ENCODE measurements around the gene PYM1.

PYM1 gene

DNA sequence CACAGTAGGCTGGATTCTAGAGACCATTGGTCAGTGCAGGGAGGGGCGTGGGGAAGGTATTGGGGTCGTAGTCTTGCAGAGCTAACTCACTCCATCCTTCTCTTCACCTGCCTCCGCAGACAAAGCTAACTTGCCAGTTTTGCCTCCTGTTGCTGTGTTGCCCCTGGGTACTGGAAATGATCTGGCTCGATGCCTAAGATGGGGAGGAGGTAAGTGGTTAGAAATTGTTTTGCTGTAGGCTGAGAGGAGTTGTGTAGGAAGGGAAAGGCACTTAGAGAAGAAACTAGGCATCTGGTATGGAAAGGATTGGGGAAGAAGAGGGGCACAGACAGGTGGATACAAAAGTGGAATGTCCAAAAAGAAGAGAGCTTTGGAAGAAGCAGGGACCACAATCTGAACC lies 14.4 kb upstream of the PYM1 start:
- TF ChIP-seq POU2F2 (IDR thresholded peaks at IDR 0.05; ENCODE audit: low read depth, low read length) (no peak), SPI1 (IDR thresholded peaks at IDR 0.05; ENCODE audit: low read depth, low read length) (no peak)
- DNase-seq (ENCODE audit: insufficient read length, low spot score) (no peak), FAIRE-seq (no peak)

DNA sequence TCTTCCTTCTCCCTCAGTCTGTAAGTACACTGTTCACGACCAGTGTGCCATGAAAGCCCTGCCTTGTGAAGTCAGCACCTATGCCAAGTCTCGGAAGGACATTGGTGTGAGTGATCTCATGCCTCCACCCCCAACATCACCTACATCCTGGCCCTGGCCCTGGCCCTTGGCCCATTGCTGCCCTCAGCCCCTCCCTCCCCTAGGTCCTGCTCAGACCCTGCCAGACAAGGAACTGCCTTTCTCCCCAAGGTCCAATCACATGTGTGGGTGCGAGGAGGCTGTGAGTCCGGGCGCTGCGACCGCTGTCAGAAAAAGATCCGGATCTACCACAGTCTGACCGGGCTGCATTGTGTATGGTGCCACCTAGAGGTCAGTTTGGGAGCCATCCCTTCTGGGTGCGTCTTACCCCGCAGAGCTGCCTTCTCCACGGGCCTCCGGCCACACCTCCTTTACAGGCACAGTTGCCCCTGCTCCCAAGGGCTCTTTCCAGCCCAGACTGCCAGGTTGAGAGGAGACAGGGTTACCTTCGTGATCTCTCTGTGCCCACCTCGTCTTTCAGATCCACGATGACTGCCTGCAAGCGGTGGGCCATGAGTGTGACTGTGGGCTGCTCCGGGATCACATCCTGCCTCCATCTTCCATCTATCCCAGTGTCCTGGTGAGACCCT lies 12.5 kb upstream of the PYM1 start:
- no peak for TF ChIP-seq SPI1 (IDR thresholded peaks at IDR 0.05; ENCODE audit: low read depth, low read length)
- no peak for TF ChIP-seq POLR2A (IDR thresholded peaks at IDR 0.05; ENCODE audit: low read depth, low read length)
- TF ChIP-seq POLR2AphosphoS5 (IDR thresholded peaks at IDR 0.05; ENCODE audit: low read depth, low read length): no peak
- no peak for TF ChIP-seq PAX5 (IDR thresholded peaks at IDR 0.05; ENCODE audit: insufficient read depth, low read length, severe bottlenecking)
- no peak for TF ChIP-seq POU2F2 (IDR thresholded peaks at IDR 0.05; ENCODE audit: low read depth, low read length)
- TF ChIP-seq TAF1 (IDR thresholded peaks at IDR 0.05; ENCODE audit: low read depth, low read length): no peak
- FAIRE-seq: peak; percentile 96
- DNase-seq (ENCODE audit: insufficient read length, low spot score): peak; percentile 70

DNA sequence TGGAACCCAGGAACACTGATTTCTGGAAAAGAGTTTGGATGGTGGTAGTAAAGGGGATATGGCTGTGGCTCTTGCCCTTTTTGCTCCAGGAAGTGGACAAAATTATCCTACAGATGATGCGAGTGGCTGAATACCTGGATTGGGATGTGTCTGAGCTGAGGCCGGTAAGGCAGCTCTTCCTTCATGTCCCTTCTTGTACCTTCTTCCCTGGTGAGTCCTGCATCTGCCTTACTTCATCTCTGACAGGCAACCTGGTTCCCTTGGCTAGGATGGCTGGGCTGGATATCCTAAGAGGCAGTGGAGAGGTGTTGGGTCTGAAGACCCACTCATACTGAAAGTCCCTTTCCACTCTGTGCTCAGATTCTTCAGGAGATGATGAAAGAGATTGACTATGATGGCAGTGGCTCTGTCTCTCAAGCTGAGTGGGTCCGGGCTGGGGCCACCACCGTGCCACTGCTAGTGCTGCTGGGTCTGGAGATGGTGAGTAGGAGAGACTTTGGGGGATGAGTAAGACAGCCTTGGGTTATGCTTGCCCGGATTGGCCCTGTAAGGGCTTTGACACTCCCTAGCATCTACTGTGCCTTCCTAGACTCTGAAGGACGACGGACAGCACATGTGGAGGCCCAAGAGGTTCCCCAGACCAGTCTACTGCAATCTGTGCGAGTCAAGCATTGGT lies 11.3 kb upstream of the PYM1 start:
- DNase-seq (ENCODE audit: insufficient read length, low spot score) (no peak), FAIRE-seq (no peak)
- TF ChIP-seq SPI1 (IDR thresholded peaks at IDR 0.05; ENCODE audit: low read depth, low read length) (no peak), TAF1 (IDR thresholded peaks at IDR 0.05; ENCODE audit: low read depth, low read length) (no peak), PAX5 (IDR thresholded peaks at IDR 0.05; ENCODE audit: insufficient read depth, low read length, severe bottlenecking) (no peak), POU2F2 (IDR thresholded peaks at IDR 0.05; ENCODE audit: low read depth, low read length) (no peak)

- TF ChIP-seq POLR2A (IDR thresholded peaks at IDR 0.05; ENCODE audit: low read depth, low read length): no peak
- no peak for TF ChIP-seq POU2F2 (IDR thresholded peaks at IDR 0.05; ENCODE audit: low read depth, low read length)
- TF ChIP-seq PAX5 (IDR thresholded peaks at IDR 0.05; ENCODE audit: insufficient read depth, low read length, severe bottlenecking): no peak
- no peak for TF ChIP-seq TAF1 (IDR thresholded peaks at IDR 0.05; ENCODE audit: low read depth, low read length)
- no peak for TF ChIP-seq POLR2AphosphoS5 (IDR thresholded peaks at IDR 0.05; ENCODE audit: low read depth, low read length)
- TF ChIP-seq SPI1 (IDR thresholded peaks at IDR 0.05; ENCODE audit: low read depth, low read length): no peak
- FAIRE-seq (no peak), DNase-seq (ENCODE audit: insufficient read length, low spot score) (no peak)
These were observed 10.3 kb upstream of the PYM1 start for GRCh38 chr12:55937981-55938380.

DNA sequence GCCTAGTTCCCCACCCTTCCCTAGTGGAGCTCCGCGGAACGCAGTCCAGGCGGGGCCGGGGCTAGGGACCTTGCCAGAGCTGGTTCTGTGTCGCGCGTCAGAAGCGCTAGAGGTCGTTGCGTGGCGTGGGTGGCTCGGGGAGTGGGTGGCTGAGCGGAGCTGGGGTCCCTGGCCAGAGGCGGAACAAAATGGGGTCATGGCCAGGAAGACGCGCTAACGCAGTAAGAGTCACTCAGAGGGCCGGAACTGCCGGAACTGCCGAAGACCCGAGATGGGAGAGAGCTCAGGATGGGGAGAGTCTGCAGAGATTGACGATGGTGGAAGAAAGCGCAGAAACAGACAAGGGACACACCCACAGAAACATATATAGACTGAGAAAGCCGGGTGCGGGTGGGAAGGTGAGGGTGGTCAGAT lies 8.1 kb upstream of the PYM1 start:
- FAIRE-seq: no peak

DNA sequence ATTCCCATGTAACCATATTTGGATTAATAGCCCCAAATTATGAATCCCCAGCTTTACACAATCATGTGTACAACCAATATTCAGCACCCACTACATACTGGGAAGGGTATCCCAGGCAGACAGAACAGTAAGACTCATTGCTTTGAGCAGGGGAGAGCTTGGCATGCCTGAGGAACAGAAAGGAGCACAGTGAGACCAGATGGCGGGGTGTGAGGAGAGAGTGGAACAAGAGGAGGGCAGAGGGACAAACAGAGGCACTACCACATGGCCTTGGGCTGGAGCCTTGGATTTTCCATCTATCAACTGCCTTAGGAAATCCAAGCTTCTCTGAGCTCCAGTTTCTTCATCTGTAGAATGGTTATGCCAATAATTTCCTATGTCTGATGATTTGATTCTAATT lies 7.1 kb upstream of the PYM1 start:
- FAIRE-seq: no peak
- DNase-seq (ENCODE audit: insufficient read length, low spot score): no peak
- TF ChIP-seq PAX5 (IDR thresholded peaks at IDR 0.05; ENCODE audit: insufficient read depth, low read length, severe bottlenecking): no peak
- no peak for TF ChIP-seq POU2F2 (IDR thresholded peaks at IDR 0.05; ENCODE audit: low read depth, low read length)
- TF ChIP-seq POLR2AphosphoS5 (IDR thresholded peaks at IDR 0.05; ENCODE audit: low read depth, low read length): no peak
- TF ChIP-seq TAF1 (IDR thresholded peaks at IDR 0.05; ENCODE audit: low read depth, low read length): no peak
- TF ChIP-seq SPI1 (IDR thresholded peaks at IDR 0.05; ENCODE audit: low read depth, low read length): no peak

More for the DNA sequence above, 8.1 kb upstream of the PYM1 start:
- TF ChIP-seq PAX5 (IDR thresholded peaks at IDR 0.05; ENCODE audit: insufficient read depth, low read length, severe bottlenecking): no peak
- TF ChIP-seq POU2F2 (IDR thresholded peaks at IDR 0.05; ENCODE audit: low read depth, low read length): no peak
- no peak for TF ChIP-seq POLR2AphosphoS5 (IDR thresholded peaks at IDR 0.05; ENCODE audit: low read depth, low read length)
- TF ChIP-seq SPI1 (IDR thresholded peaks at IDR 0.05; ENCODE audit: low read depth, low read length): no peak
- no peak for TF ChIP-seq TAF1 (IDR thresholded peaks at IDR 0.05; ENCODE audit: low read depth, low read length)
- TF ChIP-seq POLR2A (IDR thresholded peaks at IDR 0.05; ENCODE audit: low read depth, low read length): no peak
- no peak for DNase-seq (ENCODE audit: insufficient read length, low spot score)

- FAIRE-seq: no peak
- TF ChIP-seq SPI1 (IDR thresholded peaks at IDR 0.05; ENCODE audit: low read depth, low read length) (no peak), POLR2AphosphoS5 (IDR thresholded peaks at IDR 0.05; ENCODE audit: low read depth, low read length) (no peak), TAF1 (IDR thresholded peaks at IDR 0.05; ENCODE audit: low read depth, low read length) (no peak), POU2F2 (IDR thresholded peaks at IDR 0.05; ENCODE audit: low read depth, low read length) (no peak), PAX5 (IDR thresholded peaks at IDR 0.05; ENCODE audit: insufficient read depth, low read length, severe bottlenecking) (no peak), POLR2A (IDR thresholded peaks at IDR 0.05; ENCODE audit: low read depth, low read length) (no peak)
- no peak for DNase-seq (ENCODE audit: insufficient read length, low spot score)
These were observed 6.4 kb upstream of the PYM1 start for GRCh38 chr12:55933799-55934742.

DNA sequence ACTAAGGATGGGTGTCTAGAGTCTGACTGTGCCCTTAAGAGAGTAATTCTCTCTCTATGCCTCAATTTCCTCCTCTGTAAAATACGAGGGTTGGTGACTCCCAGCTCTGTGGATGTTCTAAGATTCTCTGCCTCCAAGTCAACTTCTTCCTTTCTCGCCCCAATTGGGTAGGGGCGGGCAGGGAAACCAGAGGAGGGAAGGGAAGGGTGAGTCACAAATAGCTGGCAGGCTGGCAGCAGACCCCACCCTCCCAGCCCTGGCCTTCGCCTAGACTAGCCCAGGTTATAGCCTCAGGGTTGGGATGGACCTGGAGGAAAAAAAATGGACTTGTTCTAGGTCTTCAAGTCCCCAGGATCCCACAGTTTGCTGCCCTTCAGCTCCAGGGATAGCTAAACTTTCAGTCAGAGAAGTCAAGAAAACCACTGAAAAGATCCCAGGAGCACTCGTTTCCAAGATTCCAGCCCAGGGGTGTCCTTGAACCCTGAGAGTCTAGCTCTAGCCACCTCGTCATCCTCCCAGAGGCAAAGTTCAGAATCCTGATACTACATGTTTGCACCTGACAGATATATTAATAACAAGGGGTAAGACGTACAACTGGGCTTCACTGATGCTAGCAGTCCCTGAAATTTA lies 5.6 kb upstream of the PYM1 start:
- DNase-seq (ENCODE audit: insufficient read length, low spot score): no peak
- no peak for FAIRE-seq
- TF ChIP-seq POLR2AphosphoS5 (IDR thresholded peaks at IDR 0.05; ENCODE audit: low read depth, low read length) (no peak), POLR2A (IDR thresholded peaks at IDR 0.05; ENCODE audit: low read depth, low read length) (no peak), SPI1 (IDR thresholded peaks at IDR 0.05; ENCODE audit: low read depth, low read length) (no peak), TAF1 (IDR thresholded peaks at IDR 0.05; ENCODE audit: low read depth, low read length) (no peak), PAX5 (IDR thresholded peaks at IDR 0.05; ENCODE audit: insufficient read depth, low read length, severe bottlenecking) (no peak), POU2F2 (IDR thresholded peaks at IDR 0.05; ENCODE audit: low read depth, low read length) (no peak)

GRCh38 chr12:55932551-55932910 lies 4.8 kb upstream of the PYM1 start:
- DNase-seq (ENCODE audit: insufficient read length, low spot score): no peak
- peak; percentile 88 for FAIRE-seq
- TF ChIP-seq POLR2AphosphoS5 (IDR thresholded peaks at IDR 0.05; ENCODE audit: low read depth, low read length): no peak

Data from GM12891 (cell line).